Osteoblast (primary cell): Measurements from ENCODE around the gene H1-8. TPM values are rescaled to one million over a fixed set of nuclear protein-coding genes. Genes with fewer than 3 reads are reported as not detected.

Experiments
- DNase-seq: peaks from one replicate; pipeline ENCODE4 v3.0.0; 2011; ENCODE audit warnings: low spot score, mixed read lengths; ENCODE audit not compliant: insufficient read length; ENCODE audit errors: missing footprints
- H2AFZ ChIP-seq: 2 replicates; pipeline ENCODE4 v1.6.0; 2011; ENCODE audit warnings: mild to moderate bottlenecking, low read length
- H3K27ac ChIP-seq: 2 replicates; pipeline ENCODE4 v1.5.1; 2011; ENCODE audit warnings: mild to moderate bottlenecking, low read depth, low read length, moderate library complexity
- H3K27me3 ChIP-seq: 2 replicates; pipeline ENCODE4 v1.6.0; 2012; ENCODE audit warnings: mild to moderate bottlenecking, control low read depth, inconsistent platforms, low read length, moderate library complexity; ENCODE audit not compliant: insufficient read depth
- H3K36me3 ChIP-seq: 2 replicates; pipeline ENCODE4 v1.5.1; 2011; ENCODE audit warnings: mild to moderate bottlenecking, low read length, control low read depth, moderate library complexity; ENCODE audit not compliant: insufficient read depth
- H3K4me1 ChIP-seq: 2 replicates; pipeline ENCODE4 v1.5.1; 2011; ENCODE audit warnings: mild to moderate bottlenecking, low read length, control low read depth, moderate library complexity; ENCODE audit not compliant: insufficient read depth
- H3K4me2 ChIP-seq: 2 replicates; pipeline ENCODE4 v1.6.0; 2011; ENCODE audit warnings: mild to moderate bottlenecking, low read length; ENCODE audit not compliant: insufficient read depth
- H3K4me3 ChIP-seq: fragments of 200-600 bp; sonication (generic); 3 replicates; pipeline ENCODE4 v1.5.1; 2012; ENCODE audit warnings: mild to moderate bottlenecking, low read length, inconsistent platforms; ENCODE audit not compliant: insufficient read depth
- H3K79me2 ChIP-seq: 2 replicates; pipeline ENCODE4 v1.6.0; 2012; ENCODE audit warnings: mild to moderate bottlenecking, low read length, control low read depth, inconsistent platforms; ENCODE audit not compliant: insufficient read depth
- H3K9me3 ChIP-seq: 2 replicates; pipeline ENCODE4 v1.5.1; 2011; ENCODE audit warnings: low read depth, low read length, control low read depth
- H4K20me1 ChIP-seq: 2 replicates; pipeline ENCODE4 v1.6.0; 2012; ENCODE audit warnings: mild to moderate bottlenecking, low read length, control low read depth; ENCODE audit not compliant: insufficient read depth
- total RNA-seq: library from RNA; depleted of rRNA; stranded (reverse); fragments of >200 nt; gene quantifications from 2 replicates; pipeline ENCODE4 v1.2.3, GENCODE V29; 2012
- TF ChIP-seq, protein P1 (sequence below): IDR thresholded peaks from 2 replicates; pipeline ENCODE4 v1.5.1; 2011; ENCODE audit warnings: mild to moderate bottlenecking, low read depth, low read length, moderate library complexity; ENCODE audit errors: extremely low read depth

The H1-8 gene
- total RNA-seq, 1 donor: not detected

DNA sequence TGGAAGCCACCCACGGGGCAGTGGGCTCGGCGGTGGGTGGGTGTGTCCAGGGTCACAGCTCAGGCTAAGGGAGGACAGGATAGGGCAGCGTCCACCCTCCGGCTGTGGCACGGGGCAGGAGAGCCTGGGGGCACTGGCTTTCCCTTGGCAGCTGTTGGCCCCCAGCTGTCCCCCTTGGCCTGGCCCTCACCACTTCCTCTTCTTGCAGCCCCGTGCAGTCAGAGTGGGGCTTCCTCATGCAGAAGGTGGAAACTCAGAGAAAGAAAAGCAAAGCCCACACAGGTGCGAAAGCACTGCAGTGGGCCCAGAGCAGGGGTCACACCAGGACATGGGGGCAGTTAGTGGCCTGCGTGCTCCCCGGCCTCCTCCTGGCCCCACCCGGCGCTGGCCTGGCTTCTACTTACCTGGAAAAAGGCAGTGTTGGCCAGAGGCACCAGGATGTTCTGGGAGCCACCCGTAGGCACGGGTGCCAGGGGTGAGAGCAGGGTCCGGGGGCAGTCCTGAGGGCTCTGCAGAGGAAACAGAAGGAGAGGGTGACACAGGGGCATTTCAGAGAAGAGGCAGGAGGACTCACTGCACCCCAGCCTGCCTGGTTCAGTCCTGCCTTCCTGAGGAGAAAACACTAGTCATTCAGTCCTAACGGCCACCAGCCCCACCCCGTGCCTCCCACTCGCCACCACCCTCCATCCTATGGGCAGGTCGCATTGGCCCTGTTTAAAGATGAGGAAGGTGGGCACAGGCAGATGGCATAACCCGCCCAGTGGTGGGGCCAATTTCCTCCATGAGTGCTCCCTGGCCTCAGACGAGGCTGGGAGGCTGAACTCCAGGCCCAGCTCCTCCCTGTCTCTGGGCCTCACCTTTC is 35.2 kb downstream of the H1-8 start:
- Histone ChIP-seq H3K27ac (no peak overlapping the region), H3K36me3 (peaks cover 68% of the 10 kb centered on the region), H4K20me1 (peaks cover 8% of the 10 kb centered on the region), H3K4me2 (no peak overlapping the region), H3K79me2 (peaks cover 2% of the 10 kb centered on the region), H3K4me1 (no peaks in the 10 kb centered on the region), H3K9me3 (no peaks in the 10 kb centered on the region), H3K4me3 (no peak overlapping the region), H2AFZ (no peak overlapping the region), H3K27me3 (no peaks in the 10 kb centered on the region)
- TF ChIP-seq, protein P1, sequence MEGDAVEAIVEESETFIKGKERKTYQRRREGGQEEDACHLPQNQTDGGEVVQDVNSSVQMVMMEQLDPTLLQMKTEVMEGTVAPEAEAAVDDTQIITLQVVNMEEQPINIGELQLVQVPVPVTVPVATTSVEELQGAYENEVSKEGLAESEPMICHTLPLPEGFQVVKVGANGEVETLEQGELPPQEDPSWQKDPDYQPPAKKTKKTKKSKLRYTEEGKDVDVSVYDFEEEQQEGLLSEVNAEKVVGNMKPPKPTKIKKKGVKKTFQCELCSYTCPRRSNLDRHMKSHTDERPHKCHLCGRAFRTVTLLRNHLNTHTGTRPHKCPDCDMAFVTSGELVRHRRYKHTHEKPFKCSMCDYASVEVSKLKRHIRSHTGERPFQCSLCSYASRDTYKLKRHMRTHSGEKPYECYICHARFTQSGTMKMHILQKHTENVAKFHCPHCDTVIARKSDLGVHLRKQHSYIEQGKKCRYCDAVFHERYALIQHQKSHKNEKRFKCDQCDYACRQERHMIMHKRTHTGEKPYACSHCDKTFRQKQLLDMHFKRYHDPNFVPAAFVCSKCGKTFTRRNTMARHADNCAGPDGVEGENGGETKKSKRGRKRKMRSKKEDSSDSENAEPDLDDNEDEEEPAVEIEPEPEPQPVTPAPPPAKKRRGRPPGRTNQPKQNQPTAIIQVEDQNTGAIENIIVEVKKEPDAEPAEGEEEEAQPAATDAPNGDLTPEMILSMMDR: no peak
- DNase-seq: no peak

GRCh38 chr3:129579991-129580390 is 37.0 kb downstream of the H1-8 start:
- Histone ChIP-seq H3K36me3 (peaks cover 72% of the 10 kb centered on the region), H2AFZ (no peak overlapping the region), H3K4me1 (no peaks in the 10 kb centered on the region), H3K4me2 (no peak overlapping the region), H3K27me3 (no peaks in the 10 kb centered on the region), H3K4me3 (no peak overlapping the region), H3K79me2 (peaks cover 4% of the 10 kb centered on the region), H3K27ac (no peak overlapping the region), H3K9me3 (no peaks in the 10 kb centered on the region), H4K20me1 (peaks cover 19% of the 10 kb centered on the region)
- no peak for DNase-seq
- TF ChIP-seq, protein P1: no peak

DNA sequence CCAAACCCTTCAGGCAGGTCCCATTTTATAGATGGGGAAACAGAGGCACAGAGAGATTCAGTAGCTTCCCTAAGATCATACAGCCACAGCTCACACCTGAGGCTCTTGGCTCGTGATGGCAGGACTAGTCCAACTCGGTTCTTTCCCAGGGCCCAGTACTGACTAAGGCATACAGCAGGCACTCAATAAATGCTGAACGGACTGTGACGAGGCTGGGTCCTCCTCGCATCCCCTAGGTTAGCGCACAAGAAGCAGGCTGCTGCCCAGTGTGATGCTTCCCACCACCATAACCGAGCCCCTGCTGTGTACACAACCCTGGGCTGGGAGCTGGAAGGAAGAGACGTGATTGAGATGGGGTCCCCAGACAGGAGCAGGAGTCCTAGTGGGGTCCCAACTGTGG is 38.6 kb downstream of the H1-8 start:
- H3K4me1 ChIP-seq: no peaks in the 10 kb centered on the region
- no peak overlapping the region for H3K4me2 ChIP-seq
- H2AFZ ChIP-seq: no peak overlapping the region
- no peaks in the 10 kb centered on the region for H3K27me3 ChIP-seq
- H3K9me3 ChIP-seq: no peaks in the 10 kb centered on the region
- peaks cover 25% of the 10 kb centered on the region for H4K20me1 ChIP-seq
- H3K79me2 ChIP-seq: peaks cover 13% of the 10 kb centered on the region
- no peak overlapping the region for H3K27ac ChIP-seq
- no peak for DNase-seq
- peaks cover 67% of the 10 kb centered on the region for H3K36me3 ChIP-seq
- H3K4me3 ChIP-seq: no peak overlapping the region
- TF ChIP-seq, protein P1: no peak

- DNase-seq: no peak
- H4K20me1 ChIP-seq: peaks cover 25% of the 10 kb centered on the region
- no peaks in the 10 kb centered on the region for H3K9me3 ChIP-seq
- no peaks in the 10 kb centered on the region for H3K27me3 ChIP-seq
- no peak overlapping the region for H2AFZ ChIP-seq
- H3K36me3 ChIP-seq: peaks cover 61% of the 10 kb centered on the region
- H3K27ac ChIP-seq: no peak overlapping the region
- no peaks in the 10 kb centered on the region for H3K4me1 ChIP-seq
- TF ChIP-seq, protein P1: no peak
- no peak overlapping the region for H3K4me3 ChIP-seq
- peaks cover 23% of the 10 kb centered on the region for H3K79me2 ChIP-seq
- no peak overlapping the region for H3K4me2 ChIP-seq
Observed at GRCh38 chr3:129582799-129583198, 39.8 kb downstream of the H1-8 start.
